ENCODE results near the gene ABLIM3. TPM values are rescaled to one million over a fixed set of nuclear protein-coding genes. Genes with fewer than 3 reads are reported as not detected.

Gene ABLIM3
- total and polyA plus RNA-seq, 9 of the 15 experiments (the other 6 are each of a cell fraction or from before 2014, with no cell fraction given) = 0.03 to 0.38 (median 0.11) TPM

DNA sequence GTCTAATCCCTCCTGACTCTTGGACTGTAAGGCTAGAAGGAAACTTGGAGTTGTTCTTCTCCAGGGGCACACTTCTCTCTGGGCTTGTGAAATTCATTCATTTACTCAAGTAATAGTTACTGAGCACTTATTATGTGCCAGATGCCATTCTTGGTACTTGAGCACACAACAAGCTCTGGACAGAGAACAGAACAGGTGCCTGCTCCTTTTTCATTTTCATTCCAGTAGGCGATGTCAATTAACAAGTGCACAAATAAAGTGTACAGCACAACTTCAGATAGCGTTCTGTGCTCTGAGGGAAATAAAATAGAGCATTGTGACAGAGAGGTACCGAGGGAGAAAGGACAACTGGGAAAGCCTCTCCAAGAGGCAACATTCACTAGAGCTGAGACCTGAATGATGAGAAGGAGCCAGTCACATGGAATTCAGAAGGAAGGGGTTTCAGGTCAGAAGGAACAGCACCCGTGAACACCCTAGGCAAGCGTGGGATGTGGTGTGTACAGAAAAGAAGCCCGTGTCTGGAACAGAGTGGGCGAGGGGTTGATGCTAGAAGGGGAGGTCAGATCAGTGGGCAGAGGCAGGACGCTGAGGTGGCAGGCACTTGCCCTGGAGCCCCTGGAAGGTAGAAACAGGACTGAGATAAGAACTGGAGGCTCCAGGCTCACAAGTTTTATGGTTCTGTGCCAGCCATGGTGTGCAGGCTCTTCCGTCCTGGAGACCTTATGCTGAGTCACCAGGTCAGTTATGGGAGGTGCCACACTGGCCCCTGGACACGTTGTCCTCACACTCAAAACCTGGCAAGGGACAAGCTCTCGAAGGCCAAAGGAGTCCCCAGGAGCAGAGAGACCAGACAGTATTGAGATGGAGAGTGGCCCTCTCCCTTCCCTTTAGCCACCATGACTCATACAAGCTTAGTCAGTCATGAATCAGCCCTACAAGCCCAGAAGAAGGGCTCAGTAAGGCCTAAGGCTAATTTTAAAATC lies 7.2 kb upstream of the ABLIM3 start (continued):
- no peak for TF ChIP-seq PRMT5 (CRISPR knock-in tag; IDR thresholded peaks at IDR 0.05)
- no peak for TF ChIP-seq TARDBP (IDR thresholded peaks at IDR 0.05)
- TF ChIP-seq HDAC3 (IDR thresholded peaks at IDR 0.05; ENCODE audit: borderline replicate concordance, partially characterized antibody) = no peak
- TF ChIP-seq ETS1 (conservative IDR thresholded peaks at IDR 0.05; ENCODE audit: control insufficient read depth, low read depth, low read length) = no peak
- TF ChIP-seq PHF21A (IDR thresholded peaks at IDR 0.05; ENCODE audit: borderline replicate concordance, low read depth) = no peak
- no peak for TF ChIP-seq CEBPB (tag; IDR thresholded peaks at IDR 0.05)
- TF ChIP-seq RFX7 (CRISPR knock-in tag; IDR thresholded peaks at IDR 0.05) = no peak
- no peak for TF ChIP-seq PHTF2 (CRISPR knock-in tag; IDR thresholded peaks at IDR 0.05)
- no peak for TF ChIP-seq MYNN (IDR thresholded peaks at IDR 0.05)
- TF ChIP-seq MYNN (CRISPR knock-in tag; IDR thresholded peaks at IDR 0.05) = no peak
- no peak for TF ChIP-seq RAD51 (IDR thresholded peaks at IDR 0.05; ENCODE audit: borderline replicate concordance, low read depth)
- TF ChIP-seq, protein P1, sequence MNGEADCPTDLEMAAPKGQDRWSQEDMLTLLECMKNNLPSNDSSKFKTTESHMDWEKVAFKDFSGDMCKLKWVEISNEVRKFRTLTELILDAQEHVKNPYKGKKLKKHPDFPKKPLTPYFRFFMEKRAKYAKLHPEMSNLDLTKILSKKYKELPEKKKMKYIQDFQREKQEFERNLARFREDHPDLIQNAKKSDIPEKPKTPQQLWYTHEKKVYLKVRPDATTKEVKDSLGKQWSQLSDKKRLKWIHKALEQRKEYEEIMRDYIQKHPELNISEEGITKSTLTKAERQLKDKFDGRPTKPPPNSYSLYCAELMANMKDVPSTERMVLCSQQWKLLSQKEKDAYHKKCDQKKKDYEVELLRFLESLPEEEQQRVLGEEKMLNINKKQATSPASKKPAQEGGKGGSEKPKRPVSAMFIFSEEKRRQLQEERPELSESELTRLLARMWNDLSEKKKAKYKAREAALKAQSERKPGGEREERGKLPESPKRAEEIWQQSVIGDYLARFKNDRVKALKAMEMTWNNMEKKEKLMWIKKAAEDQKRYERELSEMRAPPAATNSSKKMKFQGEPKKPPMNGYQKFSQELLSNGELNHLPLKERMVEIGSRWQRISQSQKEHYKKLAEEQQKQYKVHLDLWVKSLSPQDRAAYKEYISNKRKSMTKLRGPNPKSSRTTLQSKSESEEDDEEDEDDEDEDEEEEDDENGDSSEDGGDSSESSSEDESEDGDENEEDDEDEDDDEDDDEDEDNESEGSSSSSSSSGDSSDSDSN (IDR thresholded peaks at IDR 0.05; ENCODE audit: borderline replicate concordance in 1 of 2, low read depth in 2 of 2, low read length in 2 of 2) = no peak
- TF ChIP-seq CLOCK (CRISPR knock-in tag; IDR thresholded peaks at IDR 0.05; ENCODE audit: borderline replicate concordance) = no peak
- no peak for TF ChIP-seq PTRF (tag; IDR thresholded peaks at IDR 0.05)
- TF ChIP-seq ESRRA (IDR thresholded peaks at IDR 0.05; ENCODE audit: borderline replicate concordance, low read depth) = no peak
- no peak for TF ChIP-seq ZNF146 (CRISPR knock-in tag; IDR thresholded peaks at IDR 0.05; ENCODE audit: unreplicated experiment)
- 0 out of 2 replicates have a peak, but pooled peaks have one; percentile 47 for TF ChIP-seq JUNB (CRISPR knock-in tag; conservative IDR thresholded peaks at IDR 0.05)
- TF ChIP-seq ZNF696 (CRISPR knock-in tag; conservative IDR thresholded peaks at IDR 0.05) = no peak
- TF ChIP-seq, protein P2, sequence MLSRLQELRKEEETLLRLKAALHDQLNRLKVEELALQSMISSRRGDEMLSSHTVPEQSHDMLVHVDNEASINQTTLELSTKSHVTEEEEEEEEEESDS (CRISPR knock-in tag; IDR thresholded peaks at IDR 0.05) = no peak
- TF ChIP-seq EWSR1 (IDR thresholded peaks at IDR 0.05; ENCODE audit: borderline replicate concordance, low read depth, partially characterized antibody) = no peak

Data from K562 (cell line).